ENCODE measurements around the gene STT3B. TPM values are rescaled to one million over a fixed set of nuclear protein-coding genes. Genes with fewer than 3 reads are reported as not detected.

STT3B gene
- total RNA-seq, 2 donors from 2014 or later: 78.0 to 87.5 TPM

DNA sequence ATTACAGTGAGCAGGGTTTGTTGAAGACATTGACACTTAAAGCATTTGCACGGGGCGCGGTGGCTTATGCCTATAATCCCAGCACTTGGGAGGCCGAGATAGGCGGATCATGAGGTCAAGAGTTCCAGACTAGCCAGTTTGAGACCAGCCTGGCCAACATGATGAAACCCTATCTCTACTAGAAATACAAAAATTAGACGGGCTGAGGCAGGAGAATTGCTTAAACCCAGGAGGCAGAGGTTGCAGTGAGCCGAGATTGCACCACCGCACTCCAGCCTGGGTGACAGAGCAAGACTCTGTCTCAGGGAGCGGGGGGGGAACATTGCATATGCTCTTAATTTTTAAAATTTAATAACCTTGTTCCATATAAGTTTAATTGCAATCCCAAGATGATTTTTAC, 11.9 kb downstream of the STT3B start:
- TF ChIP-seq, protein P1, sequence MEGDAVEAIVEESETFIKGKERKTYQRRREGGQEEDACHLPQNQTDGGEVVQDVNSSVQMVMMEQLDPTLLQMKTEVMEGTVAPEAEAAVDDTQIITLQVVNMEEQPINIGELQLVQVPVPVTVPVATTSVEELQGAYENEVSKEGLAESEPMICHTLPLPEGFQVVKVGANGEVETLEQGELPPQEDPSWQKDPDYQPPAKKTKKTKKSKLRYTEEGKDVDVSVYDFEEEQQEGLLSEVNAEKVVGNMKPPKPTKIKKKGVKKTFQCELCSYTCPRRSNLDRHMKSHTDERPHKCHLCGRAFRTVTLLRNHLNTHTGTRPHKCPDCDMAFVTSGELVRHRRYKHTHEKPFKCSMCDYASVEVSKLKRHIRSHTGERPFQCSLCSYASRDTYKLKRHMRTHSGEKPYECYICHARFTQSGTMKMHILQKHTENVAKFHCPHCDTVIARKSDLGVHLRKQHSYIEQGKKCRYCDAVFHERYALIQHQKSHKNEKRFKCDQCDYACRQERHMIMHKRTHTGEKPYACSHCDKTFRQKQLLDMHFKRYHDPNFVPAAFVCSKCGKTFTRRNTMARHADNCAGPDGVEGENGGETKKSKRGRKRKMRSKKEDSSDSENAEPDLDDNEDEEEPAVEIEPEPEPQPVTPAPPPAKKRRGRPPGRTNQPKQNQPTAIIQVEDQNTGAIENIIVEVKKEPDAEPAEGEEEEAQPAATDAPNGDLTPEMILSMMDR (IDR thresholded peaks at IDR 0.05): no peak
- Histone ChIP-seq H3K27me3 (no peaks in the 10 kb centered on the region), H3K4me1 (peaks cover 0 to 41% of the 10 kb centered on the region in 2 donors), H3K9me3 (no peaks in the 10 kb centered on the region), H3K36me3 (no peaks in the 10 kb centered on the region), H3K27ac (peak overlapping the region in 1 of 2 donors; percentile 10), H3K4me3 (no peak overlapping the region)
- DNase-seq (ENCODE audit: low spot score): peak; percentile 66

DNA sequence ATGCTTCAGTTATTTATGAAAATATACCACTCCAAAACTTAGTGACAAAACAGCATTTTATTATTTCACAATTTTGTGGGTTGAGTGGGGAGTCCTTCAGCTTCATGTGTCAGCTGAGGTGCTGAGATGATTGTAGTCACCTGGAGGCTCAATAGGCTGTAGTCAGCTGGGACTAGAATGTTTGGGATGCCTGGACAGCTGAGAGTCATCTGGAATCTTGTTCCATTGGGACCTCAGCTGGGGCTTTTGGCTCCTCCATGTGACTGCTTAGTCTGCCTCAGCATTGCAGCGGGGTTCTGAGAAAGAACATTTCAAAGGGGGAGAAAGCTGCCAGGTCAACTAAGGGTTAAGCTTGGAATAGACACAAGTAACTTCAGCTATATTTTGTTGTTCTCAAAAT, 13.4 kb downstream of the STT3B start:
- DNase-seq (ENCODE audit: low spot score): no peak
- no peak overlapping the region for H3K4me3 ChIP-seq
- no peaks in the 10 kb centered on the region for H3K36me3 ChIP-seq
- TF ChIP-seq, protein P1 (IDR thresholded peaks at IDR 0.05): no peak
- peaks cover 0 to 32% of the 10 kb centered on the region in 2 donors for H3K4me1 ChIP-seq
- H3K9me3 ChIP-seq: no peaks in the 10 kb centered on the region
- no peak overlapping the region for H3K27ac ChIP-seq
- no peaks in the 10 kb centered on the region for H3K27me3 ChIP-seq

DNA sequence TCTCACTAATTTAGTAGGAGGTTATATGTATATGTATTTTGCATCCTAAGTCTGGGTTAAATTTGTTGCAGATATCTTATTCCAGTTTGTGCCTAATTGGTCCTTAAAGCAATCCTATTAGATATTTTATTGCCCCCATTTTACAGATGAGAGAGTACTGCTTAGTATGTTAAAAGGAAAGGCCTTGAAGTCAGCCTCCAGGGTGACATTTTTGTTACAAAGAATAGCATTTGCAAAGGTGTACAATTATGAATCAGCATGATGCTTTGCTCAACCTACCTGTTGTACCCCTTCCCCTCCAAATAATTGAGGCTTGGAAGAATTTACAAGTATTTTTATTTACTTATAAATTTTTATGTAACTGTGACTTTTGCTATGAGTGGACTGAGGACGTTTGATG, 14.0 kb downstream of the STT3B start:
- no peak overlapping the region for H3K27ac ChIP-seq
- DNase-seq (ENCODE audit: low spot score): no peak
- H3K9me3 ChIP-seq: no peaks in the 10 kb centered on the region
- TF ChIP-seq, protein P1 (IDR thresholded peaks at IDR 0.05): no peak
- H3K4me1 ChIP-seq: peaks cover 0 to 32% of the 10 kb centered on the region in 2 donors
- H3K36me3 ChIP-seq: no peaks in the 10 kb centered on the region
- H3K4me3 ChIP-seq: no peak overlapping the region
- H3K27me3 ChIP-seq: no peaks in the 10 kb centered on the region

DNA sequence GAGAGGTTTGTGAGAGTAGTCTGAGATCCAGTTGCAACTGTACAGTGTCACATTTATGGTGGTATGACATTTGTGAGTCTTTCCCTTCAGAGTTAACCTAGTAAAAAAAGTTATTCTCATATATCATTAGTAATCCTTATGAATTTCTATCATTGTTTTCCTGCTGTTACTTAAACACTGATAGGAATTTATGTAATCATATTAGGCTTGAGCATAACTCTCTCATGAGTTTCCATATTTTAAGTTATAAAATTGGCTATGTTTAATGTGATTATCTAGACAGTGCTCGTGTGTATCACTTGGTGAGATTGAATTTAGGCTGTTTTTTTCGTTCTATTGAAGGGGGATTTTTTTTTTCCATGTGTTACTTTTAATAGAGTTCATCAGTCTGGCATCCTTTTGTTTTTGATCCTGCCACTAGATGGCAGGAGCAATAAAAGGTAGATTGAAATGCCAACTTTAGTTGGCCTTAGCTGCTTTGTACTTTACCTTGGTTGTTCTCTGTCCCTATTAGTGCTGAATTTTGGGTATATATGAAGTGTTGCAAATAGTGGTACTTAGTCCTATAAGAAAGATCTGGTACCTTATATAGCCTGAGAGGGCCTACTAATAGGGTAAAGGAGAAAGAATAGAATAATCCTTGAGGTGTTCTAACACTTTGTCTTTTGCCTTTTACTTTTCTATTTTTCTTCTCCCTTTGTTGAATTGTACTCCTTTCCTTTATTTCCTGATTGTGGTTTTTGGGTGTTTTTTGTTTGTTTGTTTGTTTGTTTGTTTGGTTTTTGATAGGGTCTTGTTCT, 17.9 kb downstream of the STT3B start:
- peaks cover 0 to 23% of the 10 kb centered on the region in 2 donors for H3K4me1 ChIP-seq
- no peak overlapping the region for H3K4me3 ChIP-seq
- H3K9me3 ChIP-seq: no peaks in the 10 kb centered on the region
- no peaks in the 10 kb centered on the region for H3K36me3 ChIP-seq
- DNase-seq (ENCODE audit: low spot score): no peak
- TF ChIP-seq, protein P1 (IDR thresholded peaks at IDR 0.05): peak; percentile 53 to 73
- H3K27ac ChIP-seq: no peak overlapping the region
- H3K27me3 ChIP-seq: no peaks in the 10 kb centered on the region

DNA sequence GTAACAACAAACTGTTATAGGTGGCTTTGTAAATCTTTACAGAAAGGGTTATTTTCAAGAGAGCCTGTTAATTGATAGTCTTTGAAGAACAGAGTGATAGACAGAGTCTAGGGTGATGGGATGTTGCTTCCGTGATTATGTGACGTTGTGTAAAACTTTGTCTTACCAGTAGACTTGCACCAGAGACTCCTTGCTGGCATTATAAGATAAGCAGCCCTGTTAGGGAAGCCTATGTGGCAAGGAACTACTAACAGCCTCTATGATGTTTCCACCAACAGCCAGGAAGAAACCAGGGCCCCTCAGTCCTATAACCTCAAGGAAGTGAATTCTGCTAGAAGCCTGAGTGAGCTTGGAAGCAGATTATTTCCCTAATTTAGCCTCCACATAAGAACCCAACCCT, 18.9 kb downstream of the STT3B start:
- TF ChIP-seq, protein P1 (IDR thresholded peaks at IDR 0.05): no peak
- no peaks in the 10 kb centered on the region for H3K36me3 ChIP-seq
- H3K4me3 ChIP-seq: no peak overlapping the region
- H3K27ac ChIP-seq: no peak overlapping the region
- peaks cover 0 to 13% of the 10 kb centered on the region in 2 donors for H3K4me1 ChIP-seq
- no peaks in the 10 kb centered on the region for H3K27me3 ChIP-seq
- DNase-seq (ENCODE audit: low spot score): no peak
- no peaks in the 10 kb centered on the region for H3K9me3 ChIP-seq

Data from right atrium auricular region (tissue), 2 donors.